Hematopoietic multipotent progenitor cell treated with erythropoietin and hydrocortisone succinate and interleukin-3 and kit ligand, for 6 days (in vitro differentiated cells): ENCODE measurements around the gene MXD1.

Experiments
- DNase-seq: peaks from one replicate; pipeline ENCODE4 v3.0.0-alpha.2; 2015

The MXD1 gene

DNA sequence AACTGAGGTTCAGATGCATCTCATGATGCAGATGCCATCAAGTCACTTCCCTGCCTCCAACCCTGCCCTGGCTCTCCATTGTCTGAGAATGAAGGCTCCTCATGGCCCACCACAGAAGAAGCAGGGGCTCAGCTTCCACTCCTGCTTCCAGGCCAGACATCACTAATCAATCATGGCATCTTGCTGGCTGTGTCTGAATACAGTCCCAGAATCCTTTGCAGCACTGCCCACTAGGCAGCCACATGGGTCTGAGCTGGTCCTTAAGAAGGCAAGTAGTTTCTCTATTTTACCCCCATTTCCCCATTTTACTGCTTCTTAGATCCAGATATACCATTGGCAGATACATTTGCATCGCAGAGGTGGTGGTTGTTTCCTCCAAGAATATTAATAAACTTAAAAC, 39.2 kb downstream of the MXD1 start:
- DNase-seq, result no peak

DNA sequence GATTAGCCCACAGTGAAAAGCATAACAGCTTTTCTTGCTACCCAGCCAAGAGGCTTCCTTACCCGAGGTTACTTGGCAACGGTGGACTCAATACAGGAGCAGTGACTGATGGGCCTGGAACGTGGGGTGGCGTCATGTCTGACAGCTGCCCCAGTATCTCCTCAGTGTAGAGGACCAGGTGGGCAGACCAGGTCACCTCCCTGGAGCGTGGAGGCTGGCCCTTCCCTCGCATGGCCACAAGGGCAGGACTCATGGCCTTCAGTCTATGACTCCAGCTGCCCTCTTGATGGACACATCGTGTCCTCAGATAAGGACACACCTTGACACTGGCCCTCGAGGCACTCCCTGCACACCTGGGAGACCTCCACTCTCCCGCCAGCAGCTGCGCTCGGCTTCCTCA, 40.1 kb downstream of the MXD1 start:
- DNase-seq, result no peak

DNA sequence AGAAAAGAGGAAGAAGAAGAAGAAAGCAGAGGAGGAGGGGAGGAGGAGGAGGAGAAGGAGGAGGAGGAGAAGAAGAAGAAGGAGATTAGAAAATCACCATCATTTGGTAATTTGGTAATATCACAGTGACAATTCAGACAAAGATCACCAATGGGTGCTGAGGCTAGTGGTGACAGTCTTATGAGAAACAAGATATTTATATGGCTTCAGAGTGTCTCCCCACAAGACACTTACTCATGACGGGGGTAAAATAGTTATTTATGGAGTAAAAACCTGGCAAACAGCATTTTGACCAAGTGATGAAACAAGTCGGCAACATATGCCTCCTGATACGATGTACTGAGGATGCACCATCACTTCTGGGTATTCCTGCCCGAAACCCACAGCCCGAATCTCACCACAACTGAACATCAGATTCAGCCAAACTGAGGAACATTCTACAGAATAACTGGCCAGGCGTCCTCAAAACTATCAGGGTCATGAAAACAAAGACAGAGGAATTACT, 41.6 kb downstream of the MXD1 start:
- DNase-seq, result no peak

DNA sequence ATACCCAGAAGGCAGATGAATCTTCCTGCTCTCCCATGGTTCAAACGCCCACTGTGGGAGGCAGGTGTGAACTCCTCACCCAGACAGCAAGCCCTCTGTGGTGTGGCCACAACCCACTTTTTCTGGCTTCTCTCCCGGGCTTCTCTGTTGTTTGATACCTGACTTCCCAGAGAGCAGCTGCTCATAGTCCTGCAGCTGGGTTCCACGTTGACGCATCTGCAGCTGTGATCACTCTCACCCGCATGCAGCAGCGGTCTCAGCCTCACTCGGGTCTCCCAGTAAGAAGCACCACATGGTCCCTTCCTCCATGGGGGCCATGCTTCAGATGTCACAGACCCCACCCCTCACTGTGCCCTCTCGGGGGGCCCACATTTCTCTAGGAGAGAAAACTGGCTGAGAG, 43.1 kb downstream of the MXD1 start:
- DNase-seq, result no peak

DNA sequence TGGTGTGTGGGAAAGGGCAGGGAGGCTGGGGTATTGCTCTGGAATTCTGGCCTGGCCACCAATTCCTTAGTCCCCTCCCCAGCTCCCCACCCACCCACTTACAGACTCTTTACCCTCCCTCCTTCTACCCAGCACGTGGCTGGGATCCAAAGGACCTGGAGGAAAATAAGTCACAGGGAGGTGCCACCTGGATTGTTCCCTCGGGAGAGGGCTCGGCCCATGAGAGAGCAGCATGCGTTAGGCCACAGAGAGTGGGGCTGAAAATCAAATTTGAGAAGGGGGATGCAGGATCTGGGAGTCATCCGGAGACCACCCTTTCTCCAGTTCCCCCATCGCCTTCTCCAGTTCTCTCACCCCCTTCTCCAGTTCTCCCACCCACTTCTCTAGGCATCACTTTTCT, 43.6 kb downstream of the MXD1 start:
- DNase-seq, result no peak

DNA sequence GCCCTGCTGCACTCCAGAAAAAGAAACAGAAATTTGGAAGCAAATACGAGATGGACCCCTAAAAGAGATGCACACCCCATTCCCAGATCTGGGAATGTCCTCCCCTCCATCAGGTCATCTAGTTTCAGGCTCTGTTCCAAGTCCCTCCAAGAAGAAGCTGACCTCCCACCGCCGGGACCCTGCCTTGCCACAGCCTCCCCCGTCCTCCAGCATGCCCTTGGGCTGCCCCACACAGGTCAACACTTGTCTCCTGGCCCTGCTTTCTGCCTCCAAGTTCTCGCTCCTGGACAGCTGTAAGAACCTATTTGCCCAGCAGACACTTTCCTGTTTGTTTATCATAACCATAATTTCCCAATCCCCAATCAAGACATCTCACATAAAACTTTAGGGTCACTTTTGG, 44.5 kb downstream of the MXD1 start:
- no peak for DNase-seq

DNA sequence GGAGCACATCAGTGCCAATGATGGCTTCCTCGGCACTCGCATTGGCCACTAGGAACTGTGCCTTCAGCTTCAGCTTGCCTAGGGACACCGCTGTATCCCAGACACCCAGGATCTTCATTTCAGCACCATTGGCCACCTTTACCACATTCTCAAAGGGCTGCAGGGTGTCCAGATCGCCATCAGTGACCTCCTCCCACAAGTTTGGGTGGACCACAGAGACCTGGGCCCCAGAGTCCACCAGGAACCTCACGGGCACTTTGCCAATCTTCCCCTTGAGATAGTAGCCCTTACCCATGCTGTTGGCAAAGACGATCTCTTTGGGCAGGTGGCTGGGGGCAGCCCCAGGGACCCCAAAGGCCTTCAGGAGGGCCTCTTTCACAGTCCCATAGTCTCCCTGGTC, 45.9 kb downstream of the MXD1 start:
- DNase-seq, result no peak

DNA sequence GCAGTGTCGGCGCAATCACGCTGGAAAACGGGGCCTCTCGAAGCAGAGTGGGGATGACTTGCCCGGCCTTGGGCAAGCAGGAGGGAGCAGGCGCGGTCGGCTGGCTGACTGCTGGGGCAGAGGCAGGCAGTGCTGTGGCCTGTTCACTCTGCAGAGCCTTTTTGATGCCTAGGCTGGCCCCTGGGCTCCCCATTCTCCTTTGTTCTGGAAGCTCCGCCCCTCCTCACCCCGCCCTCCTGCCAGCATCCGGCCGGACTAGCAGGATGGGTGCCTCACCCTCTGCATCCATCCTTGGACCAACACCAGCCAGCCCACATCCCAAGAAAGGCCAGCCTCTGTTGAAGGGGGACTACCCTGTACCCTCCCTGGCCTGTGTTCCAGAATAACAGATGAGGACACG, 46.6 kb downstream of the MXD1 start, which contains the start of gene ASPRV1:
TSS of gene ASPRV1 (minus strand) at position 136 of the 400 bp plus-strand sequence. CDS start 195 bp downstream, outside the sequence.
- no peak for DNase-seq

DNA sequence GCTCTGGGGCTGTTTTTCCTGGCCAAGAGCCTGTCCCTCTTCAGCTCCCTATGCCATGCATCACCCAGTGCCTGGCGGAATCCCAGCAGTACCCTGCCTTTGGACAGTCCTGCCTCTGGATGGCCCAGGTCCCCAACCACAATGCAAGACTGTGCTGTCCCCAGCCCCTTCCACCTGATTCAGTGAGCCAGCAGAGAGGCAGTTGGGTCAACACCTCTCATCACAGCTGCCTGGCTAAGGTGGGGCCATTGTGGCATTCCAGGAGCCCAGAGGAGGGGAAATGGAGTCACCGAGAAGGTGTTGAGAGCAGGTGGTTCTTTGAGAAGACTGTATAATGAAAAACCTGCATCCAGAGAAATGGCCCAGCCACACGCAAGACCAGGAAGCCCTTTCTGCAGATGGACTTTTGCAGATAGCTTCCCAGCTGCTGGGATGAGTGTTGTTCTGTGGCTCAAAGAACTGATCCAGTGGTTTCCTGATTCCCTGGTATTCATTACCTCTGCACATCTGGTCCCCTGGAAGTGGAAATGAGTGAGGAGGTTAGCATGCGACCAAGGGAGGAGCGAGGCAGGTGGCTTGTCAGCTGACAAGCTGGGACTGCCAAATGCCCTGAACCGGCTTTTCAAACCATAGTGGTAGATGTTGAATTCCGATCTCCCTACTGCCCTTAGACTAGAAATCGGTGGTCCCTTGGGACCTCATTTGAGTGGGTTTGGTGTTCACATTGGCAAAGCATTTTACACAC, 48.2 kb downstream of the MXD1 start:
- DNase-seq, result no peak

DNA sequence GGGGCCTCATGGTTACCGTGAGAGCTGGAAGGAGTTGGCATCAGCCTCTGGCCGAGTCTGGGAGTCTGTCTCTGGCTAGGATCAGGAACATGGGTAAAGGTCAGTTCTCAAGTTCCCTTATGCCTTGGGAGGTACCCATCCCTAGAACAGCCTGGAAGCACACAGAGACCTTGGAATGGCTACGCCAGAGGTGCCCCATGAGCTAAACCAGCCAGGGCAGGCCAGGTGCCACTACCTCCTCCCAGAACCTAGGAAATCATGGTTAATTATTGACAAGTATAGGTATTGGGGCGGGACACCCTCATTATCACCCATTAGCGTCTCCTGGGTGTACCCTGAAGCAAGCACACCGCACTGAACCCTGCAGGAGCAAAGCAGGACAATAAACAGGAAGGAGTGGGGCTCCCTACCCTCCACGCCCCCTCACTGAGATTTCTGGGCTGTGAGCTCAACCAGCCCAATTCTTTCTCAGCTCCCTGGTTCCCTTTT, 49.5 kb downstream of the MXD1 start:
- no peak for DNase-seq

DNA sequence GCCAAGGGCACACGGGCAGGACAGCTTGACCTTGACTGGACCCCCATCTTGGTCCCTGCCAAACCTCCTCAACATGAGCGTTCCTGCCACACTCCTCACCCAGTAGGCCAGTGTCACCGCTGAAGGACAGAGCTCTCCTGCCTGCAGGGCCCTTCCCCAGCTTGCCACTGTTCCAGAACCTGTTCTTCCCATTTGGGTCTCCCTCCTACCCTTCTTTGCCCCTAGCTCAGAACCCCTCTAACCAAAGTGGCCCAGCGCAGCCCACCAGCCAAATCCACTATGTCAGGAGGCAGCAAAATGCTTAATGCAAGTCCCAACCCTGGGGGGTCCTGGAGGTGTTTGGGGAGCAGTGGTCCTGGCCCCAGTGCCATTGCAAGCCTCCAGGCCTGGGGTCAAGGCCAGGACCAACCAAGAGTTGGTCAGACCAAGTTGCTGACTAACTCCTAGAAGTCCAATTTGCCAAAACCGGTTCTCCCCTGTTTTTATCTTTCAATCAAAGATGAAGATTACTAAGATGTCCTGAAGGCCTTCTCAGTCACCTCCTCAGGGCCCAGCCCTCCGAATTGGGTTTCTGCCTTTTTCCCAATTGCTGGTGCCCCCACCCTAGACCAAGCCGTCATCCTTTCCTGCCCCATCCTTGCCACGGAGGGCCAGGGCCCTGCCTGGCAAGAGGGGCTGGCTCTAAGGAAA, 51.0 kb downstream of the MXD1 start:
- no peak for DNase-seq

DNA sequence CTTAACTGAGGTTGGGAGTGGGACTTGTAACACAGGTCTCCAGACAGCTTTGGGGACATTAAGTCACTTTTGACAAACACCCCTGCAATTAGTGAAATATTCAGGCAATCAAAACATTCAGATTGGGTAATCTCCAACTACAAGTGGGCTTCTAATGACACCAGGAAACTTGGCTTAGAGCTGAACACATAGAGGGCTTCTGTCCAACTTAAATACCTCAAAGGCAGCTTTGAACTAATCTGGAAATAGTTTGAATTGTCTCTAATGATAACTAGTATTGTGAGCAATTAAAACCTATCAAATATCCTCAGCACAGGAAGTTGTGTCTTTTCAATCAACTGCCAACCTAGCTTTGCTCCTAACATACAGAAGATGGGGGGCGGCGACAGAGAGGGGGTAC, 51.6 kb downstream of the MXD1 start:
- DNase-seq, result no peak

DNA sequence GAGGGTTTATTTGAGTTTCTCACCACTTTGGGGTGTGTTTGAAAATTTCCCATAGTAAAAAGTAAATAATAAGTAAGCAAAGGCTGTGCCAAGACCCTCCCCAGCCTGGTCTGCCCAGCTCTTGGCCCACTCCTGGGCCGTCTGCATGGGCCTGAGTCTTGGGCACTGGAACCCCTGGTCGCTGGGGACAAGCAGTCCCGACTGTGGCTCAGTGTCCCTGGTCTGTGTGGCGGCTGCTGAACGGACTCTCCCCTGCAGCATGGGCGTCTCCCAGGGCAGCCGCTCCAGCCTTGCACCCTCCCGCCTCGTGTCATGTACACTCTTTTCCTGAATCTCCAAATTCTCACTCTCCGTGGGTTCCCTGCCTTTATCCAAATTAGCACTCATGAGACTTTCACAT, 53.7 kb downstream of the MXD1 start:
- no peak for DNase-seq

DNA sequence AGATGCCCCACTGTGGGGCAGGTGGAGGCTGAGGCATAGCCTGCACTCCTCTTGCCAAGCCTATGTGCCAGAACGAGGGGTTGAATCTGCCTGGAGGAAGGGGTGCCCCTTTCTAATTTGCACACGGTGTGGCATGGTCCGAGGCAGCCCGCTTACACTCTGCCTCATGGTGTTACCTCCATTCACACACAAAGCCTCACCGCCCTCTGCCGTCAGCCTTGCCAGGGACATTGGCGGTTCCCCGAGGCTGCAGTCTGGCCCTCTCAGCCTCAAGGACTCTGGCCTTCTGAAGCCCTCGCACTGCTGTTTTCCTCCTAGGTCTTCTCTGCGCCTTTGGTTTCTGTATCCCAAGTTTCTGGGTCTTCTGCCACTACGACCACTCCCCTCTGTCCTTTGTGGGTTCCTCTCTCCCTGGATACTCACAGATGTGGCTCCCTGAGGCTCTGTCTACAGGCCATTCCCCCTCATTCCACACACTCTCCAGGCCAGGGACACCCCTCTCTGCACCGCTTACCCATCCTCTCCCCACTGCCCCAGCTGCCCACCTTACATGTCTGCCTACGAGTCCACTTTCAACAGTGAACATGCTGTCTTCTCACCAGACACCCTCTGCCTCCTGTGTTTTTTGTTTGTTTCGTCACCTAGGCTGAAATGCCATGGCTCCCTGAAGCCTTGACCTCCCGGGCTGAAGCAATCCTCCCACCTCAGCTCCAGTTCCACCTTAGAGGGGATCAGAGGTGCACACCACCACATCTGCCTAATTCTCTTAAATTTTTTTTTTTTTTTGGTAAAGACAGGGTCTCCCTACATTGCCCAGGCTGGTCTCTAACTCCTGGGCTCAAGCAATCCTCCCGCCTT, 54.4 kb downstream of the MXD1 start:
- DNase-seq, result no peak

DNA sequence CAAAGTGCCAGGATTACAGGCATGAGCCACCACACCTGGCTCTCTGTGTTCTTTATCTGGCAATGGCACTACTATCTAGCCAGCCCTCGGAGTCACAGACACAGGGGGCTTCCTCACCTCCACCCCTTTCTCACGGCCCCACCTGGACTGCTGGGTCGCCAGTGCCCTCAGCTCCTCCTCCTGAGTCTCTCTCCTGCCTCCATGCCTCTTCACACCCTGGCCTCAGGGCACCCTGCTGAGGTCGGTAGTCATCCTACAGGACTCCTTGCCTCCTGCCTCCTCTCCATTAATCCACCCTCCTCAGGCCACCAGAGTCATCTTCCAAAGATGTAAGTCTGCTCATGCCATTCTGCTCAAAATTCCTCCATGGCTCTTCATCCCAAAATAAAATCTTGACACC, 55.1 kb downstream of the MXD1 start:
- DNase-seq, result no peak

DNA sequence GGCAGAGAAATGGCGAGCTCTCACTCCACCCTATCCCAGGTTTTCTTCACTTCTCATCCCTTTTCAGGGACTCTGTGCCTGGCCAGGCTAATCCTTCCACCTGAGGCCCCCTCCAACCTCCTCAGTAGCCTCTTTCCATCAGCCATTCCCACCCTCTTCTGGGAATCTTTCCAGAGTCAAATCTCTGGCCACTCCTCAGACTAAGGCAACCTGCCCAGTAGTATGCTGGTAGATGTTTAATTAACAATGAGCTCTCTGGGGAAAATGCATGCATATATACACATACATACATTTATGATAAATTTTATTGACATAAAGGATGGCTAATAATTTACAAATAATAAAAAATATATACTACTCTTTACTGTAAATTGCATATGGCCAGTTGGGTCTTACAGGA, 57.9 kb downstream of the MXD1 start:
- no peak for DNase-seq

DNA sequence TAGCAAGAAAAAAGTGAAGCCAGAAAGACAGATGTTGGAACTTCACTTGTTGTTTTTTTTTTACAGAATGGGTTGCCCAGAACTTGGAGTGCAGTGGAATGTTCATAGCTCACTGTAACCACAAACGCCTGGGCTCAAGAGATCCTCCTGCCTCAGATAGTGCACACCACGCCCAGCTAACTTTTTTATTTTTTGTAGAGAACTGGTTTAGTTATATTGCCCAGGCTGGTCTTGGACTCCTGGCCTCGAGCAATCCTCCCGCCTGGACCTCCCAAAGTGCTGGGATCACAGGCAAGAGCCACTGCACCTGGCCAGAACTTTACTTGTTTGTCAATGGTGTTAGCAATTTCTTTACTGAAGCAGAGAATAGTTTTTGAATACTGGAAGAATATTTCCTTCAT, 58.4 kb downstream of the MXD1 start:
- DNase-seq, result peak; percentile 97

DNA sequence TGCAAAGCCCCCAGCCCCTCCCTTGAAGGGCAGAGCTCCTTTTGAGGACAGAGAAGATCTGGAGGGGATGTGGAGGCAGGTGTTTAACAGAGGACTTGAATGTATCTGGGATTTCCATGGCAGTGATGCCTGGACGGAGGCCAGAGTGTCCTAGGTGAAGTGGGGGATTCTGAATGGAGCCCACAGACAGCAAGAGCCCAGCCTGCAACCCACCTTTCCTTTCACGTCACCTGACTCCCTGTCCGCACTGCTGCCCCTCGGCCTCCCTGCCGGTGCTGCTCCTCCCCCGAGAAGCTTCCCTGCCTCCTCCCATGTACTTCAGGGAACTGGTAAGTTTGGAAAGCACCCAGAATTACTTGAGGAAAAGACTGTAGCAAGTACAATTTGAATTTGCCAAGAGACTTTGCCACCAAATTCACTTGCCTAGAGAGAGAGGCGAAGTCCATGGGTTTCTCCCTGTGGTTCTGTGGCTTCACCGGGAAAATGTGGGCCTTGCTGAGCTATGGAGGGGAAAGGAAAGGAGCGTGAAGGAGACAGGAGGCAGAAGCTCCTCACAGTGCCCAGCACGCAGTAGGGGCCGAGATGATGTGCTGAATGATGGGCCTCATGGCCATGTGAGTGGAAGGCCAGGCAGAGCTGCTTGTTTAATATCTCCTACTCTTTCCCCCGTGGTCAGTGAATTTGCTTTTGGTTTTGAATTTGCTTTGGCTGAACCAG, 60.4 kb downstream of the MXD1 start:
- peak; percentile 27 for DNase-seq

DNA sequence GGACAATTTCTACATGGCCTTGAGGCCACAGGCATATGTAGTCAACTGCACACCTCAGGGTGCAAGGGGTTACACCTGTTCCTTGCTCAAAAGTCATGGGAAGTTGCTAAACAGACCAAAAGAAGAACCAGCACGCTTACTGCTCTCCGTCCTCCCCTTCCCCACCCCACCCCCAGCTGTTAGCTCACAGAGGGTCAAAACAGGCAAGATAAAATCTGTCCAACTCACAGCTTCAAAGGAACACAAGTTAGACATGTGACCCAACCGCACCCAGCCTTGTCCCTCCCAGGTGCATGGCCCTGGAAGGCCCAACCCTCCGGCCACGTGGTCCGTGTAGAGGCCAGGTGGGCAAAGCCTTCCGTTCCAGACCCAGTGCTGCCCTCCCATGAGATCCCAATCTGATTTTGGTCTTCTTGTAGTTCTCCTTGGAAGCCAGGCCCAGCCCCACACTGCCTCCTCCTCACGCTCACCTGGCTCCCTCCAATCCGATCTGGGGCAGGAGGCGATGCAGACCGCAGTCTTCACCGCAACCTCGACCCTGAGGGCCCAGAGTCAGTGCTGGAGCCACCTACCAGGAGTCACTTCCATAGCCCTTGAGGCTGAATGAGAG, 61.0 kb downstream of the MXD1 start:
- DNase-seq, result peak; percentile 88

DNA sequence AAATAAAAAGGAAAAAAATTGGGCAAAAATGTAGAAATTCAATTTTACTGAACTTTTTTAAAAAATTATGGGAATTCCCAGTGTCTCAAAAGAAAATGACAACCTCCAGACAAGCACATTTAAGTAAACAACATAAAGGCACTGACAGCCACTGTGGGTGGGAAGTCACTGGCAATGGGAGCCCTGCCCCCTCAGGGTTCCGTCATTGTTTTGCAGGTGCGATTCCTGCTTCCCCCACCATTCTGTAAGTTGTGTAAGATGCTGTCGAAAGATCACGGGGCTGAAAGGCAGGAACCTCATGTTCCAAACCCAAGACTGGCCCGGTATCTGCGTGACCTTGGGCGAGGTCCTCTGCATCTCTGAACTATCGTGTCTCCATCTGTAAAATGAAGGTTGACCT, 62.3 kb downstream of the MXD1 start:
- no peak for DNase-seq

DNA sequence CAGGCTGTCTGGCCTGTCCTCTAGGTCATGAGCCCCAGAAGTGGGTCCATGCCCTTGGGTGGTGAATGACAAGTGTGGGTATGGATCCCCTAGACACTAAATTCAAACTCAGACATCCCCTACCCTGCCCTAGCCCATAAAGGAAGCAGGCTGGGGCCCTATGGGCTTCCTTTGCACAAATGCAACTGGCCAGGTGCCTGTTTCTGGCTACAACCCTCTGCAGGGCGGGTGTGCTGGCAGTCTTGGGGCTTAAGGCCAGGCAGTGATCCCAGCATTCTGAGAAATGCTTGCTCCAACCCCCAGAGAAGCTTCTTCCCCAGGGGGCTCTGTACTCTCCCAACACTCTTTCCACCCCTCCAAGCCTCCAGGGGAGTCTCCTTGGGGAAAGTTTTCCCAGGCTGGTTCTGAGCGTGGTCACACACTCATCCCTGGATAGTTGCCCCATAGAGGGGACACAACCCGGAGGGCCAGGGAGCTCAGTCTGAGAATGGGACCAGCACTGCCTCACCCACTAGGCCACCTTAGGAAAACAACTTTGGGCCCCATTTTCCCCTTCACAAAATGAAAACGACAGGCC, 63.1 kb downstream of the MXD1 start:
- DNase-seq, result peak; percentile 59
